K562 (cell line): ENCODE measurements around the gene NEK2. TPM values are rescaled to one million over a fixed set of nuclear protein-coding genes. Genes with fewer than 3 reads are reported as not detected.

Experiments
- CBFA2T3 ChIP-seq: fragments of 450-650 bp; IDR thresholded peaks from 2 replicates; pipeline ENCODE4 v1.6.1; 2017
- CHD7 ChIP-seq: fragments of 200-600 bp; sonication (generic); IDR thresholded peaks from one replicate; pipeline ENCODE4 v1.6.1; 2012; ENCODE audit warnings: mild to moderate bottlenecking, low read depth, low read length, inconsistent platforms
- GMEB1 ChIP-seq: fragments of 250-450 bp; sonication (Bioruptor Pico); IDR thresholded peaks from 2 replicates; pipeline ENCODE4 v1.4.0; 2020; ENCODE audit warnings: mild to moderate bottlenecking
- MAFF ChIP-seq: IDR thresholded peaks from 2 replicates; pipeline ENCODE4 v1.6.1; 2012; ENCODE audit warnings: low read length, improper control_type of control experiment
- MTA2 ChIP-seq: fragments of 450-650 bp; IDR thresholded peaks from 2 replicates; pipeline ENCODE4 v1.6.1; 2016; ENCODE audit warnings: low read depth
- NFYB ChIP-seq: IDR thresholded peaks from 2 replicates; pipeline ENCODE4 v1.6.1; 2011; ENCODE audit warnings: mild to moderate bottlenecking, moderate library complexity; ENCODE audit not compliant: insufficient read length; ENCODE audit errors: extremely low read depth
- THRB ChIP-seq: fragments of 450-650 bp; formaldehyde crosslinking; conservative IDR thresholded peaks from 2 replicates; pipeline ENCODE4 v1.4.0; 2022; ENCODE audit warnings: mild to moderate bottlenecking, missing genetic modification characterization
- ZNF217 ChIP-seq: sonication (generic); formaldehyde crosslinking; IDR thresholded peaks from 2 replicates; pipeline ENCODE4 v1.8.0; 2022; ENCODE audit warnings: mild to moderate bottlenecking, missing genetic modification reagents
- ZNF282 ChIP-seq: sonication (generic); formaldehyde crosslinking; IDR thresholded peaks from 2 replicates; pipeline ENCODE4 v1.8.1; 2023; ENCODE audit warnings: missing genetic modification reagents
- polyA plus RNA-seq, 8 experiments: library from polyadenylated mRNA; depleted of rRNA in 4 of 8; stranded (reverse) in 5 of 8; unstranded in 3 of 8; fragments of >200 nt; fragmentation: Nextera tagmentation in 2 of 8; fragmentation: Illumina TruSeq in 1 of 8; extraction: Ambion mirVana in 2 of 8; extraction: Trizol in 1 of 8; gene quantifications; 2 replicates each; pipeline versions ENCODE4 v1.2.1 to v1.2.3, GENCODE V29; 2011 to 2014; ENCODE audit warnings: inconsistent platforms in 1 of 8, missing spikeins in 1 of 8
- total RNA-seq, 7 experiments: library from RNA; depleted of rRNA in 6 of 7; stranded (reverse); fragments of >200 nt in 6 of 7; fragmentation: Illumina TruSeq in 2 of 7; extraction: Trizol in 2 of 7; gene quantifications; 2 replicates each; pipeline versions ENCODE4 v1.2.1 to v1.2.3, GENCODE V29; 2011 to 2021; ENCODE audit warnings: low replicate concordance in 1 of 7
- TF ChIP-seq, protein P1 (sequence below): sonication (generic); formaldehyde crosslinking; IDR thresholded peaks from 2 replicates; pipeline ENCODE4 v1.8.0; 2022; ENCODE audit warnings: missing genetic modification reagents, mild to moderate bottlenecking, borderline replicate concordance
- TF ChIP-seq, protein P2 (sequence below): fragments of 450-650 bp; IDR thresholded peaks from 2 replicates; pipeline ENCODE4 v1.7.0; 2016; ENCODE audit warnings: borderline replicate concordance

The NEK2 gene
- total and polyA plus RNA-seq, 9 of the 15 experiments (the other 6 are each of a cell fraction or from before 2014, with no cell fraction given), result 30.0 to 74.7 (median 66.4) TPM

GRCh38 chr1:211646566-211646965 lies 28.9 kb downstream of the NEK2 start (continued):
- TF ChIP-seq THRB, result 0 out of 2 replicates have a peak, but pooled peaks have one; percentile 33
- no peak for TF ChIP-seq ZNF282 (CRISPR knock-in tag)
- peak; percentile 13; the same call in 1 of the 2 replicates for TF ChIP-seq MTA2
- no peak for TF ChIP-seq CBFA2T3
- no peak for TF ChIP-seq NFYB
- no peak for TF ChIP-seq ZNF217 (CRISPR knock-in tag)
- TF ChIP-seq CHD7, result no peak
- TF ChIP-seq MAFF, result no peak
- no peak for TF ChIP-seq GMEB1 (CRISPR knock-in tag)
- TF ChIP-seq, protein P1, sequence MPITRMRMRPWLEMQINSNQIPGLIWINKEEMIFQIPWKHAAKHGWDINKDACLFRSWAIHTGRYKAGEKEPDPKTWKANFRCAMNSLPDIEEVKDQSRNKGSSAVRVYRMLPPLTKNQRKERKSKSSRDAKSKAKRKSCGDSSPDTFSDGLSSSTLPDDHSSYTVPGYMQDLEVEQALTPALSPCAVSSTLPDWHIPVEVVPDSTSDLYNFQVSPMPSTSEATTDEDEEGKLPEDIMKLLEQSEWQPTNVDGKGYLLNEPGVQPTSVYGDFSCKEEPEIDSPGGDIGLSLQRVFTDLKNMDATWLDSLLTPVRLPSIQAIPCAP (CRISPR knock-in tag), result no peak
- TF ChIP-seq, protein P2, sequence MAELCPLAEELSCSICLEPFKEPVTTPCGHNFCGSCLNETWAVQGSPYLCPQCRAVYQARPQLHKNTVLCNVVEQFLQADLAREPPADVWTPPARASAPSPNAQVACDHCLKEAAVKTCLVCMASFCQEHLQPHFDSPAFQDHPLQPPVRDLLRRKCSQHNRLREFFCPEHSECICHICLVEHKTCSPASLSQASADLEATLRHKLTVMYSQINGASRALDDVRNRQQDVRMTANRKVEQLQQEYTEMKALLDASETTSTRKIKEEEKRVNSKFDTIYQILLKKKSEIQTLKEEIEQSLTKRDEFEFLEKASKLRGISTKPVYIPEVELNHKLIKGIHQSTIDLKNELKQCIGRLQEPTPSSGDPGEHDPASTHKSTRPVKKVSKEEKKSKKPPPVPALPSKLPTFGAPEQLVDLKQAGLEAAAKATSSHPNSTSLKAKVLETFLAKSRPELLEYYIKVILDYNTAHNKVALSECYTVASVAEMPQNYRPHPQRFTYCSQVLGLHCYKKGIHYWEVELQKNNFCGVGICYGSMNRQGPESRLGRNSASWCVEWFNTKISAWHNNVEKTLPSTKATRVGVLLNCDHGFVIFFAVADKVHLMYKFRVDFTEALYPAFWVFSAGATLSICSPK, result 0 out of 2 replicates have a peak, but pooled peaks have one; percentile 59
